Caco-2 (cell line): Measurements from ENCODE around the gene HTRA3. TPM values are rescaled to one million over a fixed set of nuclear protein-coding genes. Genes with fewer than 3 reads are reported as not detected.

Experiments
- BruUV-seq: library from RNA; stranded (reverse); fragments of 400-500 nt; replicated peaks from 2 replicates; lab custom pipeline; 2021; lab: Mats Ljungman, UMichigan
- CTCF ChIA-PET: fragments of 300-600 bp; sonication (Branson Sonifier 250); formaldehyde crosslinking; loops from one replicate; lab custom pipeline; 2022; ENCODE audit warnings: antibody characterized with exemption; lab: Charles Lee
- POLR2A ChIA-PET: fragments of 300-600 bp; sonication (Branson Sonifier 250); formaldehyde crosslinking; loops from one replicate; lab custom pipeline; 2022; ENCODE audit warnings: antibody characterized with exemption; lab: Charles Lee
- DNase-seq, 2 experiments: peaks; one replicate each; pipeline versions ENCODE4 v3.0.0 to v3.0.0-alpha.2; 2020 to 2022
- H3K27me3 ChIP-seq: replicated peaks from 2 replicates; pipeline ENCODE4 v1.6.0; 2011; ENCODE audit warnings: low read length; ENCODE audit not compliant: control insufficient read depth, insufficient read depth
- H3K36me3 ChIP-seq: 2 replicates; pipeline ENCODE4 v1.5.1; 2011; ENCODE audit warnings: low read length; ENCODE audit not compliant: control insufficient read depth, insufficient read depth
- H3K4me1 ChIP-seq: fragments of 250-450 bp; sonication (Bioruptor Pico); 2 replicates; pipeline ENCODE4 v1.5.1; 2020; ENCODE audit warnings: mild to moderate bottlenecking
- H3K4me3 ChIP-seq: 2 replicates; pipeline ENCODE4 v1.5.1; 2011; ENCODE audit warnings: low read depth, mild to moderate bottlenecking, control low read depth, low read length
- H3K9me3 ChIP-seq: fragments of 250-450 bp; sonication (Bioruptor Pico); 2 replicates; pipeline ENCODE4 v1.5.1; 2020; ENCODE audit warnings: mild to moderate bottlenecking, moderate library complexity
- H3K27ac Mint-ChIP-seq: one replicate; pipeline ENCODE4 v1.8.0; 2022; ENCODE audit warnings: mixed read lengths; ENCODE audit not compliant: unreplicated experiment
- H3K27me3 Mint-ChIP-seq: one replicate; pipeline ENCODE4 v1.8.0; 2022; ENCODE audit warnings: mixed read lengths; ENCODE audit not compliant: insufficient read depth, unreplicated experiment
- H3K36me3 Mint-ChIP-seq: one replicate; pipeline ENCODE4 v1.8.0; 2022; ENCODE audit warnings: mild to moderate bottlenecking, mixed read lengths; ENCODE audit not compliant: insufficient read depth, unreplicated experiment
- H3K4me1 Mint-ChIP-seq: one replicate; pipeline ENCODE4 v1.8.0; 2022; ENCODE audit warnings: low read depth, mixed read lengths; ENCODE audit not compliant: unreplicated experiment
- H3K4me3 Mint-ChIP-seq: one replicate; pipeline ENCODE4 v1.8.0; 2022; ENCODE audit warnings: mild to moderate bottlenecking, moderate library complexity, mixed read lengths; ENCODE audit not compliant: unreplicated experiment
- H3K9me3 Mint-ChIP-seq: one replicate; pipeline ENCODE4 v1.8.0; 2022; ENCODE audit warnings: mixed read lengths; ENCODE audit not compliant: unreplicated experiment
- CTCF ChIP-seq, 2 experiments: fragments of 200-600 bp in 1 of 2; IDR thresholded peaks; 1 replicate in 1 of 2; 2 replicates in 1 of 2; pipeline versions ENCODE4 v1.5.1 to v1.8.0; 2011 to 2022; ENCODE audit warnings: antibody characterized with exemption in 1 of 2, control low read depth in 1 of 2, inconsistent platforms in 1 of 2, low read depth in 1 of 2, low read length in 1 of 2, mild to moderate bottlenecking in 1 of 2, moderate library complexity in 1 of 2; ENCODE audit not compliant: insufficient read depth in 1 of 2, severe bottlenecking in 1 of 2, unreplicated experiment in 1 of 2
- intact Hi-C: fragments of 100-400 bp; cut with micrococcal nuclease; formaldehyde crosslinking; loops from one replicate; pipeline ENCODE4 v1.10.0; 2022; ENCODE audit not compliant: unreplicated experiment
- total RNA-seq: library from RNA; stranded (reverse); gene quantifications from 2 replicates; pipeline ENCODE4 v1.2.3, GENCODE V29; 2022

The HTRA3 gene
- total RNA-seq, 1 experiment from 2014 or later, result 0.66 TPM

- TF ChIP-seq CTCF (IDR thresholded peaks at IDR 0.05; ENCODE audit: insufficient read depth in 1 of 2, low read depth in 1 of 2, low read length in 1 of 2, severe bottlenecking in 1 of 2, unreplicated experiment in 1 of 2), result no peak
- Histone ChIP-seq H3K4me1 (no peaks in the 10 kb centered on the region; the same call in 1 of the 2 replicates), H3K27me3 (no peaks in the 10 kb centered on the region), H3K36me3 (no peaks in the 10 kb centered on the region), H3K9me3 (no peaks in the 10 kb centered on the region), H3K4me3 (no peak overlapping the region)
- Mint-ChIP-seq H3K9me3 (no peaks in the 10 kb centered on the region), H3K27me3 (no peaks in the 10 kb centered on the region), H3K36me3 (no peaks in the 10 kb centered on the region), H3K27ac (no peak overlapping the region), H3K4me3 (no peak overlapping the region), H3K4me1 (no peaks in the 10 kb centered on the region)
- intact Hi-C loops, result no loop called here
- ChIA-PET POLR2A (no interaction called here), CTCF (no interaction called here)
- no TSS peak for BruUV-seq
- no peak for DNase-seq
Measured at GRCh38 chr4:8257854-8258253, 11.7 kb upstream of the HTRA3 start.

- H3K27ac Mint-ChIP-seq, result no peak overlapping the region
- no peaks in the 10 kb centered on the region for H3K36me3 Mint-ChIP-seq
- no peak for TF ChIP-seq CTCF (IDR thresholded peaks at IDR 0.05; ENCODE audit: insufficient read depth in 1 of 2, low read depth in 1 of 2, low read length in 1 of 2, severe bottlenecking in 1 of 2, unreplicated experiment in 1 of 2)
- POLR2A ChIA-PET, result no interaction called here
- H3K27me3 Mint-ChIP-seq, result no peaks in the 10 kb centered on the region
- H3K9me3 Mint-ChIP-seq, result no peaks in the 10 kb centered on the region
- intact Hi-C loops, result no loop called here
- H3K27me3 ChIP-seq, result no peaks in the 10 kb centered on the region
- no peaks in the 10 kb centered on the region for H3K4me1 Mint-ChIP-seq
- no peak overlapping the region for H3K4me3 Mint-ChIP-seq
- BruUV-seq, result no TSS peak
- no peak for DNase-seq
- H3K4me1 ChIP-seq, result no peaks in the 10 kb centered on the region; the same call in 1 of the 2 replicates
- CTCF ChIA-PET, result no interaction called here
- H3K4me3 ChIP-seq, result no peak overlapping the region
- no peaks in the 10 kb centered on the region for H3K36me3 ChIP-seq
- no peaks in the 10 kb centered on the region for H3K9me3 ChIP-seq
Measured at GRCh38 chr4:8258552-8259212, 10.9 kb upstream of the HTRA3 start.

GRCh38 chr4:8259743-8260430 lies 9.7 kb upstream of the HTRA3 start:
- intact Hi-C loops, result no loop called here
- POLR2A ChIA-PET, result no interaction called here
- Histone ChIP-seq H3K4me1 (no peaks in the 10 kb centered on the region; the same call in 1 of the 2 replicates), H3K4me3 (no peak overlapping the region), H3K36me3 (no peaks in the 10 kb centered on the region), H3K9me3 (no peaks in the 10 kb centered on the region), H3K27me3 (no peaks in the 10 kb centered on the region)
- CTCF ChIA-PET, result interaction anchor here (0.7 kb wide), 1 partner anchor 151 kb away, joined by 3 read pairs; no protein-coding TSS in a partner anchor
- Mint-ChIP-seq H3K4me3 (no peak overlapping the region), H3K9me3 (no peaks in the 10 kb centered on the region), H3K27me3 (no peaks in the 10 kb centered on the region), H3K36me3 (no peaks in the 10 kb centered on the region), H3K27ac (no peak overlapping the region), H3K4me1 (no peaks in the 10 kb centered on the region)
- no peak for TF ChIP-seq CTCF (IDR thresholded peaks at IDR 0.05; ENCODE audit: insufficient read depth in 1 of 2, low read depth in 1 of 2, low read length in 1 of 2, severe bottlenecking in 1 of 2, unreplicated experiment in 1 of 2)
- no peak for DNase-seq
- BruUV-seq, result no TSS peak
